Hepatic stellate cell (primary cell): Measurements from ENCODE around the gene PAK5.

Experiments
- DNase-seq: peaks from one replicate; pipeline ENCODE4 v3.0.0; 2011; ENCODE audit warnings: low spot score

PAK5 gene

DNA sequence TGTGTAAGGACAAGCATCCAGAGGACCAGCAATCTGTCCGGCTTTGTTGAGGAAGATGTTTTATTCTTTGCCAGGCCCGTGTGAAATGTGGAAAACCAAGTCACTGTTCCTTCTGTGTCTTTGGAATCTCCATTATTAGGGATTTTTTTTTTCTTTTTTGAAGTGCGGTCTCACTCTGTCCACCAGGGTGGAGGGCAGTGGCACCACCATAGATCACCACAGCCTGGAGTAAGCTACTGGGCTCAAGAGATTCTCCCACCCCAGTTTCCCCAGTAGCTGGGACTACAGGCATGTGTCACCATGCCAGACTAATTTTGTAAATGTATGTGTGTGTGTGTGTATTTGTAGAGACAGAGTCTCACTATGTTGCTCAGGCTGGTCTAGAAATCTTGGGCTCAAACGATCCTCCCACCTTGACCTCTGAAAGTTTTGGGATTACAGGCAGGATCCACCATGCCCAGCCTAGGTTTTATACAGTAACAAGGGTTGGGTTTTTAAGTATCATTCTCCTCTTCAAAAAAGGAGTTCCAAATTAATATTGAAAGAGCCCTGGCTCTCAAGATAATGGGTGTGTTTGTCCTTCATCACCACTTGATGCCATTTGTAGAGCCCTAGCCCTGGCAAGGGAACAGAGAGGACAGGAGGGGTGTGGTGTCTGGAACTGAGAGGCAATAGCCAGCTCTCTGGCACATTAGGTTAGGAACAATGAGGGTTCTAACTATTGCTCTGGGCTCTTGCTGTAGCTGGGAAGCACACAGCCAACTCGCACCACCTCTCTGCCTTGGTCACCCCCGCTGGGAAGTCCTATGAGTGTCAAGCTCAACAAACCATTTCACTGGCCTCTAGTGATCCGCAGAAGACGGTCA, 321.3 kb downstream of the PAK5 start:
- DNase-seq = no peak

- peak; percentile 24 for DNase-seq
Measured at GRCh38 chr20:9516234-9516871, 322.5 kb downstream of the PAK5 start.

DNA sequence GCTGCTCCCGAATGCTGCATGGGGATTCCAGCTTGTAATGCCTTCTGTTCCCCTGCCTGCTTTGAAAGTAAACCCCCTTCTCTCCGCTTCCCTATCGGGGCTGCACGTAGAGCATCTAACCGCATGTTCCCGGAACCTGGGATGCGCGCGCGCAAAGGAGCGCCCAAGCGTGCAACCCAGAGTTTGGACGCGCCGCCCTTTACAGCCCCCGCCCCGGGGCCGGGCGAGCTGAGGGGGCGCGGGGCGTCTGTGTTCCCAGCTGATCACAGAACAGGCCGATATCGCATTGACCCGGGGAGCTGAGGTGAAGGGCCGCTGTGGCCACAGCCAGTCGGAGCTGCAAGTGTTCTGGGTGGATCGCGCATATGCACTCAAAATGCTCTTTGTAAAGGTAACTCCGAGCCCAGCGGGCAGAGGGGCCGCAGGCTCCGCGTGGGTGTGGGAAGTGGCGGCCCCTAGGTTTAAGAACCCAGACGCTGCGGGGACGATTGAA, 323.1 kb downstream of the PAK5 start:
- no peak for DNase-seq

GRCh38 chr20:9515214-9515585, 323.7 kb downstream of the PAK5 start:
- no peak for DNase-seq

- peak; percentile 27 for DNase-seq
Measured at GRCh38 chr20:9514461-9515213, 324.2 kb downstream of the PAK5 start, which contains the start of gene LAMP5. LAMP5 (plus strand) TSS chr20:9514590; CDS start chr20:9514853, 263 bp downstream.

GRCh38 chr20:9514072-9514460, 324.8 kb downstream of the PAK5 start:
- DNase-seq = no peak

DNA sequence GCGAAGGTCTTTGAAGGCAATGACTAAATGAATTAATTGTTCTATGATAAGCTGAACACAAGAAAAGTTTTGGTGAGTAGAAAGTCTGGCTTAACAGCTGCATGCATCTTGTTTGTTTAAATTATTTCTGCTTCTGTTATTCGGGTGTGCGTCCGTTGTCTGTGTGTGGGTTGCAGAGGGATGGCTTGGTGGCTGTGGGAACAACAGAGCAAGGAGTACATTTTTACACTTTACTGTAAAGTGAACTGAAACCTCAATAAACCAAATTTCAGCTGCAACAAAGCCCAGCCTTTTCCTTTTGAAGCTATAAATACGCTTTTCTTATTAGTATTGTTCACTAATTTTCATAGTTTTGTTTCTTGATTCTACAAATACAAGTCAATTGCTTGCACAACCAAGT, 328.0 kb downstream of the PAK5 start:
- DNase-seq = no peak

GRCh38 chr20:9509246-9509645, 329.6 kb downstream of the PAK5 start:
- no peak for DNase-seq

- no peak for DNase-seq
Measured at GRCh38 chr20:9508696-9509178, 330.1 kb downstream of the PAK5 start.

DNA sequence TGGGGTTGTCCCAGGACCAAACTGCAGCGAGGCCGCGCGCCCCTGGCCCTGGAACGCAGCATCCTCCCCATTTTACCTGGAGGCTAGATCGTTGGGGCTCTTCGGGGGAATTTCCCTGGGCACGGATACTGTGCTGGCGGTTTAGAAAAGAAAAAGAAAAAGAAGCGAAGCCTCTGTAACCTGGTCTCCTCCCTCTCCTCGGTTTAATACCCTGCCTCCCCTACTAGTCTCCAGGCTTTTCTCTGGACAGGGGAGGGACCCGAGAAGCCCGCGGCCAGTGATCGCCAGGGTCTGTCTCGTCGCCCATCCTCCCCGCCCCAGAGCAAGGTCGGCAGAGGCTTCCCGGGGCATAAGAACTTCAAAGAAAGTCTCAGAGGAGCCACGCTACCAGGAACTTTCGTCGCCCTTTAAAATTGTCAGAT, 330.6 kb downstream of the PAK5 start:
- DNase-seq = no peak

DNA sequence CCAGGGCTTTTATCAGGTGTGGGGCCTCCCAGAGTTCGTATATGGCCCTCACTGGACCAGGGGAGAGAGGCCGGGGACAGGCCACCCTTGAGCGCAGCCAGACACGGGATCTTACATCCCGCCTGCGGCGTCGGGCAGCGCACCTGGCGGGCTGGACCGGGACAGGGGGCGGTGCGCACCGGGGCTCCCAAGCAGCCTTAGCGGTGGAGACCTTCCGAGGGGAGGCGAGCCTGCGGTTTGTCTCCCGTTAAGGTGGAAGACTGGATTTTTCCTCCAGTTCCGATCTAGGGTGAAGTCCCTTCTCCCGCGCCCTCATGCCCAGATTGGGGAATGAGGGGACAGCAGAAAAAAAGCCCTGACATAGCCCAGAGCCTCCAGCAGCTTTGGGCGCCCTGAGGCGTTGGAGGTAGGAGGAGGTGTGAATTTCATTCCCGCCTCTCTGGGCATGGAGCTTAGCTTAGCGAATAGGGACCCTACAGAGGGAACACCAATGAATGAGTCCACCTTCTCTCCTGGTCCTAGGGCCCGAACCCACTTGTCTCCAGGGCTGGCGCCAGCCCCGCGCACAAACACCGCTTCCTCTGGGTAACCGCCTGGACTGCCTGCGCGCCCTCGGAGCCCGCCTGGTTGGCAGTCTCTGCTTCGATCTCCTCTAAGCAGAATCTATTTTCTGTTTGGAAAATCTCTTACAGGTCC, 331.2 kb downstream of the PAK5 start:
- no peak for DNase-seq

DNA sequence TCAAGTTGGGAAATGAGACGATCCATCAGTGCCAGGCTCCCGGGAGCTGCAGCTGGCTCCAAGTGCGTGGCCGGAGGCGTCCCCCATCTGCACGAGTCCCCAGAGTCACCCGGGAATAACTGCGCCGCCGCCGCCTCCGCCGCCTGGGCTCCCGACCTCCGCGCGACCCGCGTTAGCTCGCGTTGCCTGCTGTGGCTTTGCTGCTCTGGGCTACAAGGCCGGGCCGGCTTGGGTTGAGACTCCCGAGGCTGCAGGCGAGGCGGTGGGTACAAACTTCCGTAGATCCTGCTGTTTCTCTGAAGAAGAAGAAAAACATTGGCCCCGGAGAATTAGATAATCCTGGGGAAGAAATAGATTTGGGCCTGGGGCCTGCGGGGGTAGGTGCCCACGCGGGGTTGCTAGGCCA, 331.9 kb downstream of the PAK5 start:
- peak; percentile 17 for DNase-seq

DNA sequence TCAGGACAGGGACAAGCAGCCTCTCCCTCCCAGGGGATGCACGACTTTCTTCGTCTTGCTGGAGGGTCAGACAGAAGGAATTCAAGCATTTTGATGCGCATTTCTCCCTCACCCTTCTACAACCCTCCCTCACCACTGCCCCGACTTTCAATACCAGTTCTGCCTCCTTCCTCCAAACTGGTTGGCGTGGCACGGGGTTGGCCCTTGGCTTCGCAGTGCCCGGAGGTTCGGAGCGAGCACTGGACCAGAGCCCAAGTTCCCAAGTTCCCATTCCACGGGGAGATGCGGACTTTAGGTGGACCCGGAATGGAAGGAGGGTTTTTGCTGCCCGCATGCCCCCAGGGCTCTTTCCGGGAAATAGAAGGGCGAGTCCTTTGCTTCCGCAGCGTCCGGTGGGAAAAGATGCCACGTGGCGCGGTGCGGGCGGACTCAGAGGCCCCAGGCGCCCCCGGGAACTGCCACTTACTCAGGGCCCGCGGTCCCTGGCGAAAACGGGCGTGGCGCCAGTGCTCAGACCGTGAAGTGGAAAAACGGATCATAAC, 332.5 kb downstream of the PAK5 start:
- peak; percentile 17 for DNase-seq

DNA sequence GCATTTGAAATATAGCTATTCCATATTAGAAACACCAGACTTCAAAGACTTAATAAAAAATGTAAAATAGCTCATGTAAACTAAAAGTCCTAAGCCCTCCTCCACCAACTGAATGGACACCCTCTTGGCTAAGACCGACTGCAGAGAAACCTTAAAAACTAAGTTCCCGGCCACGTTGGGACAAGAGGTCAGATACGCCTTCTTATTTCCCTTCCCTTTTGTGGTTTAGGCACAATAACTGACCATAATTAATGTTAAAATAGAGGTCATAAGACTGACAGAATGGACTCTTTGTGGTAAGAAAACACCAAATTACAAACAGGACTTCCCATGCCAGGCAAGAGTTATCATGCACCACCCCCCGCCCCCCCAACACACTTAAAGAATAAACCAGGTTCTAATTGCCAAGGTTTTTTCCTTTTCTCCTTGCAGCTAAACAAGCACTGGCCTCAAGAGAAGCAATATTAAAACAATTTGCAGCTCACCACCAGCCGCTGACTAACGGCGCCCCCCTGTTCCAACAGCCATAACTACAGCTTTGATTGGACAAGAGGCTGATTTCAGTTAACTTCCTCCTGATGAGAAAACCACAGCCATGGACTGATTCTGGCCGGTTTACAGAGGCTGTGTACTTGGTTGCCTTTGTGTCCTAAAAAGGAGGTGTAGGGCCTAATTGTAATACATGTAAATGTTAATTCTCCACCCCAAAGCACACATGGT, 335.2 kb downstream of the PAK5 start:
- peak; percentile 37 for DNase-seq

DNA sequence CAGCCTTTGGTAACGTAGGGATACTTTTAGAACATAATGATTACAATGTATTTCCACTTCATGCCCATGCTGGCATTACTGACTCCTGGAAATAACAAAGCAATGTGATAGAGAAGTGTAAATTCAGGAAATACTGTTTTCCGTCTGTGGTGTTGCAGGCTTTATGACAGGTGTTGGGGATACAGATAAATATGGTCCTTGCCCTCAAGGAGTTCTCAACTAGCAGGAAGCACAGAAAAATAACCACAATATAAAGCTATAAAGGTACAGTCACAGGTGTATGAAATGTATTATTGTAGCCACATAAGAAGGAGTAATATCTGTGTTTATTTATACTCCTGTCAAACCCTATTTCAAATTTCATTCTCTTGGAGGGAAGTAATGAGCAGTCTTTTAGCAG, 337.4 kb downstream of the PAK5 start:
- no peak for DNase-seq

- DNase-seq = no peak
Measured at GRCh38 chr20:9500121-9500520, 338.8 kb downstream of the PAK5 start.

DNA sequence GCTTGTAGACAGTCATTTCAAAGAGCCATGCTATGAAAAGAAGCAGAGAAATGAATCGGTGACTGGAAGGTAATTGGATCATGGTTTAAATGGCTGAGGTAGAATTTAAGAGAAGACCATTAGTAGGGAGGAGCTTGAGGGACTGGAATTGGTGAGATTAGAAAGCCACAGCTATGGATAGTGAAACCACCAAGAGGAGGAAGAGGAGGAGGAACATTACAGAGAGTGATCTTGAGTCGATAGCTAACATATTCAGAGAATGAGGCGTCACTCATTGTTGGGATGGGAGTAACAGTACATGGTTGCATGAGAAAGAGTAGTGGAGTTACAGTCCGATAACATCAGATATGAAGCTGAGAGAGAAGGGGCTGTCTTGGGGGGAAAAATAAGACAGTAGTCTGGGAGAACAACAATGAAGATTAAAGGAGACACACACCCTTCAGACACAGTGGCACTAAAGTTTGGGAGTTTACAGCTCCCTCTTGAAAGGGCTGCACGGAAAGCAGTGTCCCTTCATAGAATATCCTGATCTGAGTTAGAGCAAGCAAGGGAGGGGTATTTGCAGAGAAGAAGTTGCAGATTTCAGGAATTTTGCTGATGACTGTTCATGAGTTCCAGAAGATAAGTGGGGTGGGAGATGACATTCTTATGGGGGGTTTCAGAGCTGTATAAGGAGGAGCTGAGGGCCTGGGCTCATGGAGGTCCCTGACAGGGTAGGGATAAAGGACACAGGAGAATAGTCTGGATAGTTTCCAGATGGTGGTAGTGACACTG, 339.6 kb downstream of the PAK5 start:
- DNase-seq = no peak

DNA sequence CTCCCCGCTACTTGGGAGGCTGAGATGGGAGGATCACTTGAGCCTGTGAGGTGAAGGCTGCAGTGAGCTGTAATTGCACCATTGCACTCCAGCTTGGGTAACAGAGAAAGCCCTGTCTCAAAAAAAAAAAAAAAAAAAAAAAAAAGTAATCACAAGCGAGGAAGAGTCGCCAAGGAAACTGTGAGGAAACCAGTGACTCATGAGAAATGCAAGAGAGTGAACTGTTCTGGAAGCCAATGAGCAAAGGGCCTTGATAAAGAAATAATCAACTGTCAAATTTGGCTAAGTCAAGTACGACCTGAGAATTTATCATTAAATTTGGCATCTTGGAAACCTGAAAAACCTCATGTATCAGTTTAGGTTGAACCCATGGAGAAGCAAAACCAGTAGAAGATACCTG, 340.6 kb downstream of the PAK5 start:
- no peak for DNase-seq

DNA sequence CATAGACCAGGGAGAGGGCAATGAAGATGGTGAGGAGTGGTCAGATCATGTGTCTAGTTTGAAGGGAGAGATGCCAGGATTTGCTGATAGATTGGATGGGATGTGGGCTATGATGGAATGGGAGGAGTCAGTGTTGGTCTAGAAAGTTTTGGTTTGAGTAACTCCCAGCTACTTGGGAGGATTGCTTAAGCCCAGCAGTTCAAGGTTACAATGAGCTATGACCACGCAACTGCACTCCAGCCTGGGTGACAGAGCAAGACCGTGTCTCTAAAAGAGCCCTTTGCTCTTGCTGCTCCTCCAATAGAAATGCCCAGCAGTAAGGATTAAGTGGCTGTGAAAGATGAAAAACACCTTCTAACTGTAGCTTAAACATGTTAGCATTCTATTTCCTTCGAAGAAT, 342.7 kb downstream of the PAK5 start:
- DNase-seq = no peak

DNA sequence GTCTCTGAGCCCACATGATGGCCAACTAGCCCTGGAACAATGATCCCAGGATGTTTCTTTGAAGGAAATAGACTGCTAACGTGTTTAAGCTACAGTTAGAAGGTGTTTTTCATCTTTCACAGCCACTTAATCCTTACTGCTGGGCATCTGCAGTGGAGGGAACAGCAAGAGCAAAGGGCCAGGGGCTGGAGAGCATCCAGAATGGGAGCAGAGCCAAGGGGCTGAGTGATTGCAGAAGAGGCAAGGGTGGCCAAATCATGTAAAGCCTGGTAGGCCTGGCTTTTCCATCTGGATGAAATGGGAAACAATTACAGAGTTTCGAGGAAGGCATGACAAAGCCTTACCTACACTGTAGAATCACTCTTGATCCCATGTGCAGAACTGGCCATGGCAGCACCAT, 343.2 kb downstream of the PAK5 start:
- no peak for DNase-seq
